Occipital lobe (tissue), 2 donors: ENCODE results near the gene SMARCA4. TPM values are rescaled to one million over a fixed set of nuclear protein-coding genes. Genes with fewer than 3 reads are reported as not detected.
A peak's percentile ranks its signal among the peaks of the same experiment; 100 is the strongest.
"Not testable (repeated sequence)": the region's sequence is repeated elsewhere in the genome, so short reads cannot be mapped to it uniquely, and the experiment has no call there.

ENCODE experiments used
- DNase-seq: peaks from one replicate; lab custom pipeline; 2025; lab: John Stamatoyannopoulos, UW
- total RNA-seq: library from RNA; depleted of rRNA; stranded (reverse); fragments of >200 nt; gene quantifications from one replicate; pipeline ENCODE4 v1.2.3, GENCODE V29; 2014

The SMARCA4 gene
- total RNA-seq, 1 donor from 2014 or later, result 84.4 TPM

DNA sequence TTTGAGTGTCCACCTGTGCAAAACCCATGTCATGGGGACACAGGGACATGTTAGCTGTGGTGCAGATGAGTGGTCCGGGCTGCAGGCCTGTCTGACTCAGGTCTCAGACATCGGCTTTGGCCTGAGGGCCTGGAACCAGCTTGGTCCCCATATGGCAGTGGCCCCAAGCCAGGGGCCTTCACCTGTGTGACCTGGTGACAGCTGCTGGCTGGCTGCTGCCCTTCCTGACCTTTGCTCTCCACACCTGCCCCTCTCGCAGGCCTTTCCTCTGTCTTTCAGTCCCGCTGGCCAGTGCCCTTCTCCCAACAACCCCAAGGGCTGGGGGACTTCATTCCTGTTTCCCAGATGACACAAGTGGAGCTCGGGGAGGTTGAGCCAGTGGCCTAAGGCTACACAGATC lies 105.5 kb downstream of the SMARCA4 start:
- no peak for DNase-seq

DNA sequence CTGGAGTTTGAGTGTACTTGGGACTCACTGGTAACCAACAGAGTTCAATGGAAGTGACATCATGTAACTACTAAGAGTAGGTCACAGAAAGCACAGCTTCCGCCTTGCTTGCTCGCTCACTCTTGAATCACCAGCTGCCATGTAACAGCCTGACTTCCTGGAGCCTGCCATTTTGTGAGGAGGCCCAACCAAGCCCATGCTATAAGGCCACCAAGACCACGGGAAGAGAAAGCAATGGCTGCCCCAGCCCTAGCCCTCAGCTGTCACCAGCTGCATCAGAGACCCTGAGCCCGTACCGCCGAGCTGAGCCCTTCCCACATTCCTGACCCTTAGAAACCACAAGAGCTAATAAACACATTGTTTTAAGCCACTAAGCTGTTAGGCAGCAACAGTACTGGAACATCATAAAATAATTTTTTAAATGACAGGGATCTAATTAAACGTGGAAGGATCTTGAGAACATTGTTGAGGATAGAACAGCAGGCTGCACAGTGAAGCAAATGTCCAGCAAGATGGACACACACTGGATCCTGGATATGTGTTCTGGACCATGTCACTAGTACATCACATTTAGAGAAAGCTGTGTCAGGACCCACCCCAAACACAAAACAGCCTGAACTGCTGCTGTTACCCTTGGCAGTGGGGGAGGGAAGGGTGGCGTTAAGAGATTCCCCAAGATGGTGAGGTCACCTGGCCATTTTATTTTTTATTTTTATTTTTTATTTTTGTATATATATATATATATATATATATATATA lies 106.7 kb downstream of the SMARCA4 start:
- no peak for DNase-seq

DNA sequence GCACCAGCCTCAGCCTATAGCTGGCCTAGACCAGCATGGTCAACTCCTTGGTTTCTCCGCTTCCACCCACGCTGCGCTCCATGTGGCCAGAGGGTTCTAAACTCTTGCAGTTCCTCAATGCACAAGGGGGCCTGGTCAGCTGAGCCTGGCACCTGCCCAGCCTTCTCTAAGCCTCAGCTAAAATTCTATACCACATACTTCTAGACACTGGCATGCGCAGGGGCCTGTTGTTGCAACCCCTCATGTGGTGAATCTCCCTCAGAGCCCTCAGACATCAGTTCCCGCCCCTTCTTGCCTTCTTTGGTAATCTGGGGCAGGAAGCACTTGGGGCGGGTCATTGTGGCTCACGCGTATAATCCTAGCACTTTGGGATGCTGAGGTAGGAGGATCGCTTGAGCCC lies 108.7 kb downstream of the SMARCA4 start:
- no peak for DNase-seq

DNA sequence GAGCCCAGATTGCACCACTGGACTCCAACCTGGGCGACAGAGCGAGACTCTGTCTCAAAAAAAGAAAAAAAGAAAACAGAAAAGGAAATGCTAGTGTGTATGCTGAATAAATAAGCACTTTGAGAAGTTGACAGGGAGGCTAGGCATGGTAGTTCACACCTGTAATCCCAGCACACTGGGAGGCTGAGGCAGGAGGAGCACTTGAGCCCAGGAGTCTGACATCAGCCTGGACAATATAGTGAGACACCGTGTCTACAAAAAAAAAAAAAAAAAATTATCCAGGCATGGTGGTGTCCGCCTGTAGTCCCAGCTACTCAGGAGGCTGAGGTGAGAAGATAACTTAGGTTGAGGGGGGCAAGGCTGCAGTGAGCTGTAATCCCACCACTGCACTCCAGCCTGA lies 109.3 kb downstream of the SMARCA4 start:
- DNase-seq, result no peak

DNA sequence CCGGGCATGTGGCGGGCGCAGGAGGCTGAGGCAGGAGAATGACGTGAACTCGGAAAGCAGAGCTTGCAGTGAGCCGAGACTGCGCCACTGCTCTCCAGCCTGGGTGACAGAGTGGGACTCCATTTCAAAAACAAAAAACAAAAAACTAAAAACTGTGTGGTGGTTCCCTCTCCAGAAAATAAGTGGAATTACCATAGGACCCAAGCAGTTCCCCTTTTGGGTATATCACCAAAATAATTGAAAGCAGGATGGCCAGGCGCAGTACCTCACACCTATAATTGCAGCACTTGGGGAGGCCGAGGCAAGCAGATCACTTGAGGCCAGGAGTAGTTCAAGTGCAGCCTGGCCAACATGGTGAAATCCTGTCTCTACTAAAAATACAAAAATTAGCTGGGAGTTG lies 112.7 kb downstream of the SMARCA4 start:
- DNase-seq, result no peak

DNA sequence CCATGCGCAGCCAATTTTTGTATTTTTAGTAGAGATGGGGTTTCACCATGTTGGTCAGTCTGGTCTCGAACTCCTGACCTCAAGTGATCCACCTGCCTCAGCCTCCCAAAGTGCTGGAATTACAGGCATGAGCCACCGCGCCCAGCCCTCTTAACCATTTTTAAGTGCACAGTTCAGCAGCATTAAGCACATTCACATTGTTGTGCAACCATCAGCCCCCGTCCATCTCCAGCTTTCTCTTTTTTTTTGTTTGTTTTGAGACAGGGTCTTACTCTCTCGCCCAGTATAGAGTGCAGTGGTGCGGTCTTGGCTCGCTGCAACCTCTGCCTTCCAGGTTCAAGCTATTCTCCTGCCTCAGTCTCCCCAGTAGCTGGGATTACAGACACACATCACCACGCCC lies 116.0 kb downstream of the SMARCA4 start:
- not testable (repeated sequence) for DNase-seq

DNA sequence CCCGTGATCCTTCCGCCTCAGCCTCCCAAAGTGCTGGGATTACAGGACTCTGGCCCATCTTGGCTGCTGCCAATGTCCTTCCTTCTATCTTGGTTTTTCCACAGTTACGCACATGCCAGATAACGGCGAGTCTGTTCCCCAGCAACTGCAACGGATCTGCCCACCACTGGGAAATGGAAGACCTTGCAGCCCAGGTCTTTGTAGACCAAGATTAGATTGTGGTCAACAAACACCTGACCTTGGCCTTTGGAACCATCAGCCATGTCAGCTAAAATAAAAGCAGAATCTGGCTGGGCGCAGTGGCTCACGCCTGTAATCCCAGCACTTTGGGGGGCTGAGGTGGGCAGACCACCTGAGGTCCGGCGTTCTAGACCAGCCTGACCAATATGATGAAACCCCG lies 118.1 kb downstream of the SMARCA4 start:
- no peak for DNase-seq

DNA sequence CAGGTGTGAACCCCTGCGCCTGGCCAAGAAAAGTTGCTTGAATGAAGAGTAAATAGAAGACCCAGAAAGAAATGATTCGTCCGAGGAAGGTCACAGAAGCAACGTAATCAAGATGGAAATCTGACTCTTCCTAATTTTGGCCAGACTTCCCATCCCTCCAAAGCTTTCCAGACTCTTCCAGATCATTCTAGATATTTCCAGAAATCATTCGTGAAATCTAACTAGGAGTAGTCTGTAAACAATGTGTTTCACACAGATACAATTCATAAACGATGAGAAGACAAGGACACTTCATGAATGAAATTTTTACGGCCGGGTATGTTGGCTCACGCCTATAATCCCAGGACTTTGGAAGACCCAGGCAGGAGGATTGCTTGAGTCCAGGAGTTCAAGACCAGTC lies 119.2 kb downstream of the SMARCA4 start:
- no peak for DNase-seq

DNA sequence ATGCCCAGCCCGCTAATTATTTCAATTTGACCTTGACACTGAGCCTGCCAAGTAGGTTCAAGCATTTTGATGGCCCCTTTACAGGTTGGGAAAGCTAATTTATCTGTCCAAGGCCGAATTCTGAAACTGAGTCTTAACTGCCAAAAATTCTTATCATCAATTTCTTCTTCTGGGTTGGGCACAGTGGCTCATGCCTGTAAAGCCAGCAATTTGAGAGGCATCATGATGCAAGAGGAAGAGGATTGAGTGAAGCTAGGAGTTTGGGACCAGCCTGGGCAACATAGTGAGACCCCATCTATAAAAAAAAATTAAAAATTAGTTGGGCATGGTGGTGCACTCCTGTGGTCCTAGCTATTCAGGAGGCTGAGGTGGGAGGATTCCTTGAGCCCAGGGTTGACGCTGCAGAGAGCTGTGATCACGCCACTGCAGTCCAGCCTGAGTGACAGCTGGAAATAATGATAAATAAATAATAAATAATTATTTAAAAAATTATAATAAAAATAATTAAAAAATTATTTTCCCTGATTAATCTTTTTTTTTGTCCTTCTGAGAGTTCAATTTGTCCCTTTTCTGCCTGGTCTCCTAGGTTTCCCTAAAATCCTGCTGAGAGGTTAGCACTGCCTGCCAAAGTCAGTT lies 127.2 kb downstream of the SMARCA4 start:
- no peak for DNase-seq

DNA sequence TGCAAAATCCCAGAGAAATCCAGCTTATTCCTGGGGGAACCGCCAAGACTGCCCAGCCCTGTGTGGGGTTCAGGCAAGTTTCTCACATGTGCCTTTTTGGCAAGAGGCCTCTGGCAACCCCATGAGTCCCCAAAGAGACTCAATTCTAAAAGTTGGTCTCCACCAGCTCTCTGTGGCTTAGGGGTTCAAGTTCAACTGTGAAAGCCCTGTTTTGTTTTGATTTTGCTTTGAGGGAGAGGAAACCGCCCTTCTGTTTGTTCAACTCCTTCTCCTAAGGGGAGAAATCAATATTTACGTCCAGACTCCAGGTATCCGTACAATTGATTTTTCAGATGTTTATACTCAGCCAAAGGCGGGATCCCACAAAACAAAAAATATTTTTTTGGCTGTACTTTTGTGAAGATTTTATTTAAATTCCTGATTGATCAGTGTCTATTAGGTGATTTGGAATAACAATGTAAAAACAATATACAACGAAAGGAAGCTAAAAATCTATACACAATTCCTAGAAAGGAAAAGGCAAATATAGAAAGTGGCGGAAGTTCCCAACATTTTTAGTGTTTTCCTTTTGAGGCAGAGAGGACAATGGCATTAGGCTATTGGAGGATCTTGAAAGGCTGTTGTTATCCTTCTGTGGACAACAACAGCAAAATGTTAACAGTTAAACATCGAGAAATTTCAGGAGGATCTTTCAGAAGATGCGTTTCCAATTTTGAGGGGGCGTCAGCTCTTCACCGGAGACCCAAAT lies 127.8 kb downstream of the SMARCA4 start:
- no peak for DNase-seq

DNA sequence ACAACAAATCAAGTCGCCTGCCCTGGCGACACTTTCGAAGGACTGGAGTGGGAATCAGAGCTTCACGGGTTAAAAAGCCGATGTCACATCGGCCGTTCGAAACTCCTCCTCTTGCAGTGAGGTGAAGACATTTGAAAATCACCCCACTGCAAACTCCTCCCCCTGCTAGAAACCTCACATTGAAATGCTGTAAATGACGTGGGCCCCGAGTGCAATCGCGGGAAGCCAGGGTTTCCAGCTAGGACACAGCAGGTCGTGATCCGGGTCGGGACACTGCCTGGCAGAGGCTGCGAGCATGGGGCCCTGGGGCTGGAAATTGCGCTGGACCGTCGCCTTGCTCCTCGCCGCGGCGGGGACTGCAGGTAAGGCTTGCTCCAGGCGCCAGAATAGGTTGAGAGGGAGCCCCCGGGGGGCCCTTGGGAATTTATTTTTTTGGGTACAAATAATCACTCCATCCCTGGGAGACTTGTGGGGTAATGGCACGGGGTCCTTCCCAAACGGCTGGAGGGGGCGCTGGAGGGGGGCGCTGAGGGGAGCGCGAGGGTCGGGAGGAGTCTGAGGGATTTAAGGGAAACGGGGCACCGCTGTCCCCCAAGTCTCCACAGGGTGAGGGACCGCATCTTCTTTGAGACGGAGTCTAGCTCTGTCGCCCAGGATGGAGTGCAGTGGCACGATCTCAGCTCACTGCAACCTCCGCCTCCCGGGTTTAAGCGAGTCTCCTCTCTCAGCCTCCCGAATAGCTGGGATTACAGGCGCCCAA lies 128.6 kb downstream of the SMARCA4 start, which contains the start of gene LDLR:
Gene LDLR, plus strand, starts transcription at position 210 of the 760 bp plus-strand sequence. Its CDS starts 86 bp downstream, at position 296.
- peak; percentile 55 for DNase-seq

DNA sequence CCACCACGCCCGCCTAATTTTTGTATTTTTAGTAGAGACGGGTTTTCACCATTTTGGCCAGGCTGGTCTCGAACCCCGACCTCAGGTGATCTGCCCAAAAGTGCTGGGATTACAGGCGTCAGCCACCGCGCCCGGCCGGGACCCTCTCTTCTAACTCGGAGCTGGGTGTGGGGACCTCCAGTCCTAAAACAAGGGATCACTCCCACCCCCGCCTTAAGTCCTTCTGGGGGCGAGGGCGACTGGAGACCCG lies 129.1 kb downstream of the SMARCA4 start:
- not testable (repeated sequence) for DNase-seq

DNA sequence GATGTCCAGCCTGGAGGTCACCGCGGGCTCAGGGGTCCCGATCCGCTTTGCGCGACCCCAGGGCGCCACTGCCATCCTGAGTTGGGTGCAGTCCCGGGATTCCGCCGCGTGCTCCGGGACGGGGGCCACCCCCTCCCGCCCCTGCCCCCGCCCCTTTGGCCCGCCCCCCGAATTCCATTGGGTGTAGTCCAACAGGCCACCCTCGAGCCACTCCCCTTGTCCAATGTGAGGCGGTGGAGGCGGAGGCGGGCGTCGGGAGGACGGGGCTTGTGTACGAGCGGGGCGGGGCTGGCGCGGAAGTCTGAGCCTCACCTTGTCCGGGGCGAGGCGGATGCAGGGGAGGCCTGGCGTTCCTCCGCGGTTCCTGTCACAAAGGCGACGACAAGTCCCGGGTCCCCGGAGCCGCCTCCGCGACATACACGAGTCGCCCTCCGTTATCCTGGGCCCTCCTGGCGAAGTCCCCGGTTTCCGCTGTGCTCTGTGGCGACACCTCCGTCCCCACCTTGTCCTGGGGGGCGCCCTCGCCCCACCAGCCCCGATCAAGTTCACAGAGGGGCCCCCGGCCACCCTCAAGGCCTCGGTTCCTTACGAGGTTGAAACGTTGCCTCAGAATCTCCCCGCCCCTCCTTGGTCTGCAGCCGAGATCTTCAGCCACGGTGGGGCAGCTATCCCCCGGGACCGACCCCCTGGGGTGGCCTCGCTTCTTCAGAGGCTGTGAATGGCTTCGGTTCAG lies 129.6 kb downstream of the SMARCA4 start:
- peak; percentile 94 for DNase-seq

DNA sequence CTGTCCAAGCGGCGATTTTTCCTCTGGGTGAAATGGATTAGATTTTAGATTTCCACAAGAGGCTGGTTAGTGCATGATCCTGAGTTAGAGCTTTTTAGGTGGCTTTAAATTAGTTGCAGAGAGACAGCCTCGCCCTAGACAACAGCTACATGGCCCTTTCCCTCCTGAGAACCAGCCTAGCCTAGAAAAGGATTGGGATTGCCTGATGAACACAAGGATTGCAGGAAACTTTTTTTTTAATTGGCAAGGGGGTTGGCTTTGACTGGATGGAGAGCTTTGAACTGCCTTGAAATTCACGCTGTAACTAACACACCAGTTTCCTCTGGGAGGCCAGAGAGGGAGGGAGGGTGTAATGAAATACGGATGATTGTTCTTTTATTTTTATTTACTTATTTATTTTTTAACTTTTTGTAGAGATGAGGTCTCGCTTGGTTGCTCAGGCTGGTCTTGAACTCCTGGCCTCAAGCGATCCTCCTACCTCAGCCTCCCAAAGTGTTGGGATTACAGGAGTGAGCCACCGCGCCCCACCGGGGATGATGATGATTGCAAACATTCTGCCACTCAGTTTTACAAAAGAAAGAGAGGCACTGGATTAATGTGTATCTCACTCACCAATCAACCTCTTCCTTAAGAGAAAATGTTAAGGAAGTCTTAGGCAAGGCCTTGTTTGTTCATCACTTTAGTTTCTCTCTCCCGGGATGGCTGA lies 130.3 kb downstream of the SMARCA4 start:
- DNase-seq, result no peak

DNA sequence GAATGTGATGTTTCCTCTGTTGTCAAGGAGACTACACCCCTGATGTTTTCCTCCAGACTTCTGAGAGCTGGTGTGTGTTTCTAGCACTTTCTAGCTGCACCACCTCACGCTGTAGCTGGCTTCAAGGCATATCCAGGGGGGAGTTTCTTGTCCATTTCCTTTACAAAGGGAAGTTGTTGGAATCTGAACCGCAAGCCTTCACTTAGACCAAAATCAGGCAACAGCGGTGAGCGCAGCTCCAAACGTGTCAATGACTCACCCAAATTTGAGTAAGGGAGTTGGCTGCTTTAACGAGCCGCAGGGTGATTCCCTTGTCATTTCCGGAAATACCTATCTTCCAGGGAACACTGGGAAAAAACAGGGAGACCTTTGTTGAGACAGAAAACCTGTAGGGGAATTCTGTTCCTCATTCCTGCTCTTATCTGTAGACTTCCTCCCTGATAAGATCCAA lies 130.9 kb downstream of the SMARCA4 start:
- DNase-seq, result no peak

DNA sequence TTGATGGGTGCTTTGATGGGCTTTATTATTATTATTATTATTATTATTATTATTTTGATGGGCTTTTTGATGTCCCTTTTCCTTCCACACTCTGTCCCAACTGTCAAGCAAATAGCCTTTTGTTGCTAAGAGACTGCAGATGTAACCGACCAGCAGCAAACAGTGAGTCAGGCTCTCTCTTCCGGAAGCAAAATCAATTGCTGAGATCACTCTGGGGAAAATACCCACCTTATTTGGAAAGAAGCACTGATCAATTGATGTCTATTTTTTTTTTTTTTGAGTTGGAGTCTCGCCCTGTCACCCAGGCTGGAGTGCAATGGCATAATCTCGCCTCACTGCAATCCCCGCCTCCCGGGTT lies 131.3 kb downstream of the SMARCA4 start:
- no peak for DNase-seq

DNA sequence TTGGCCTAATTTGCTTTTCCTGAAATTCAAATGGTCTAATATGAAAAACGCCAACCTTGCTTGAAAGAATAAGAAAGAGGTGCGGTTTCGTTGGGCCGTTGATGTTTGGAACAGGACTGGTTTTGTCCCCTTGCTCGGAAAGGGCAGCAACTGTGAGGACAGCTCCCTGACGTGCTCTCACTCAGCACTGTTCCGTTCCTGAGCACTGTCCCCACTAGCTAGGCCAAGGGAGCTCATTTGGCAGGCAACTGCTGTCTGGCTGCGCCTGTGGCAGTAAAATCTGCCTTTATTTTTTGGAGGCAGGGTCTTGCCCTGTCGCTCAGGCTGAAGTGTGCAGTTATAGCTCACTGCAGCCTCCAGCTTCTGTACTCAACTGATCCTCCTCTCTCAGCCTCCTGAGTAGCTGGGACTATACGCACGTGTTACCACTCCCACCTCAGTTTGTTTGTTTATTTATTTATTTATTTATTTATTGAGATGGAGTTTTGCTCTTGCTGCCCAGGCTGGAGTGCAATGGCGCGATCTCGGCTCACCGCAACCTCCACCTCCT lies 132.9 kb downstream of the SMARCA4 start:
- no peak for DNase-seq

DNA sequence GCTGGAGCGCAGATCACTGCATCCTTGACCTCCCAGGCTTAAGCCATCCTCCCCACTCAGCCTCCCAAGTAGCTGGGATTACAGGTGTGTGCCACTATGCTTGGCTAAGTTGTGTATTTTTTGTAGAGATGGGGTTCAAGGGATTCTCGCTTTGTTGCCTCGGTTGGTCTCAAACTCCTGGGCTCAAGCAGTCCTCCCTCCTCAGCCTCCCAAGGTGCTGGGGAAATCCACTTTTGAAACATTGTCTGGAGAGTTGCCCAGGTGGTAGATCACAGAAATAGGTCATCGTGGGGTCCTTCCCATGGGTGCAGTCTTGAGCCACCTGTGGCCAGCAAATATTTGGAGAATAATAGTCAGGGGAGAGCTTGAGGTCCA lies 133.7 kb downstream of the SMARCA4 start:
- DNase-seq, result no peak

DNA sequence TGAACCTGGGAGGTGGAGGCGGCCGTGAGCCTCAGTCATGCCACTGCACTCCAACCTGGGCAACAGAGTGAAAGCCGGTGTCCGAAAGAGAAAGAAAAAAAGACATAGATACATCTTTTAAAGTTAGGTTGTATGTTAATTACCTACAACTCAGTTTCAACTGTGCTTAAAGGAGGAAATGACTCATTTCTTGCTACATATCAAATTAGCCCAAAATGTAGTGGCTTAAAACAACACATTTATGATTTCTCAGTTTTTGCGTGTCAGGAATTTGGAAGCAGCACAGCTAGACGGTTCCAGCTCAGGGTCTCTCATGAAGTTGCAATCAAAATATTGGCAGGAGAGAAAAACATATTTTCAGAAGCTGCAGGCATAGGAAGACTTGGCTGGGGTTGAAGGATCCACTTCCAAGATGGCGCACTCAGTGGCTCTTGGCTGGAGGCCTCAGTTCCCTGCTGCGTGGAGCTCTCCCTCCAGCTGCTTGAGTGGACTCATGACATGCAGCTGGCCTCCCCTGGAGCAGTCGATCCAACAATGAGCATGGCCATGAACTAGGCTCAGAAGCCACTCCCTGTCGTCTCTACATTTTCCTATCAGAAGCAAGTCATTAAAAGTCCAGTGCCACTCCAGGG lies 135.5 kb downstream of the SMARCA4 start:
- DNase-seq, result no peak

DNA sequence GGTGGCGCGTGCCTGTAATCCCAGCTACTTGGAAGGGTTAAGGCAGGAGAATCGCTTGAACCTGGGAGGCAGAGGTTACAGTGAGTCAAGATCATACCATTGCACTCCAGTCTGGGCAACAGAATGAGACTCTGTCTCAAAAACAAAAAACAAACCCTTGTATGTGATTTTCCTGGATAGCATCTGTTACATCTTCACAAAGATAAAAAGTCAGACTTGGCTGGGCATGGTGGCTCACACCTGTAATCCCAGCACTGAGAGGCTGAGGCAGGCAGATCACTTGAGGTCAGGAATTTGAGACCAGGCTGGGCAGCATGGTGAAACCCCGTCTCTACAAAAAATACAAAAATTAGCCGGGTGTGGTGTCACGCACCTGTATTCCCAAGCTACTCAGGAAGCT lies 136.5 kb downstream of the SMARCA4 start:
- not testable (repeated sequence) for DNase-seq
